Endothelial cell of umbilical vein (primary cell): ENCODE data around the gene EXD3.

ENCODE experiments used
- MYC ChIP-seq: IDR thresholded peaks from one replicate; pipeline ENCODE4 v1.6.1; 2011; ENCODE audit warnings: mild to moderate bottlenecking, low read depth, low read length
- POLR2AphosphoS5 ChIP-seq: IDR thresholded peaks from 2 replicates; pipeline ENCODE4 v1.6.1; 2012; ENCODE audit warnings: low read depth, mild to moderate bottlenecking, control low read depth, low read length, moderate library complexity; ENCODE audit not compliant: insufficient read depth
- TF ChIP-seq, protein P1 (sequence below), 2 donors: IDR thresholded peaks; 1 replicate in 1 of 2; 2 replicates in 1 of 2; pipeline ENCODE4 v1.5.1; 2011; ENCODE audit warnings: low read length in 2 of 2, mild to moderate bottlenecking in 2 of 2, moderate library complexity in 2 of 2, control low read depth in 1 of 2, inconsistent platforms in 1 of 2, low read depth in 1 of 2; ENCODE audit not compliant: insufficient read depth in 1 of 2; ENCODE audit errors: extremely low read depth in 1 of 2

DNA sequence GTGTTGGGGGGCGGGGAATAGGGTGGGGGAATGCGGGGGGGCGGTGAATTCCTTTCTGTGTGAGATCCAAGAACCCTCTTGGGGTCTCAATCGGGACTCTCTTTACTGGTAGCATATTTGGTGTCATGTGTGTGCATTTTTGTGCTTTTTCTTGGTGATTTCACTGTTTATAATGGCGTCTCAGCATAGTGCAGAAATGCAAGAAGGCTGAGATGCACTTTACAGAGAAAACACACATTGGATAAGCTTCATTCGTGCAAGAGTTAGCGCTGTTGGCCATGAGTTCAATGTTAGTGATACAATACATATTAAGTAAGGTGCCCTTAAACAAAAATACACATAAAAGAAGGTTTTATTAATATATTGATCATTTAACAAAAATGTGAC, 19.0 kb upstream of the EXD3 start:
- TF ChIP-seq, protein P1, sequence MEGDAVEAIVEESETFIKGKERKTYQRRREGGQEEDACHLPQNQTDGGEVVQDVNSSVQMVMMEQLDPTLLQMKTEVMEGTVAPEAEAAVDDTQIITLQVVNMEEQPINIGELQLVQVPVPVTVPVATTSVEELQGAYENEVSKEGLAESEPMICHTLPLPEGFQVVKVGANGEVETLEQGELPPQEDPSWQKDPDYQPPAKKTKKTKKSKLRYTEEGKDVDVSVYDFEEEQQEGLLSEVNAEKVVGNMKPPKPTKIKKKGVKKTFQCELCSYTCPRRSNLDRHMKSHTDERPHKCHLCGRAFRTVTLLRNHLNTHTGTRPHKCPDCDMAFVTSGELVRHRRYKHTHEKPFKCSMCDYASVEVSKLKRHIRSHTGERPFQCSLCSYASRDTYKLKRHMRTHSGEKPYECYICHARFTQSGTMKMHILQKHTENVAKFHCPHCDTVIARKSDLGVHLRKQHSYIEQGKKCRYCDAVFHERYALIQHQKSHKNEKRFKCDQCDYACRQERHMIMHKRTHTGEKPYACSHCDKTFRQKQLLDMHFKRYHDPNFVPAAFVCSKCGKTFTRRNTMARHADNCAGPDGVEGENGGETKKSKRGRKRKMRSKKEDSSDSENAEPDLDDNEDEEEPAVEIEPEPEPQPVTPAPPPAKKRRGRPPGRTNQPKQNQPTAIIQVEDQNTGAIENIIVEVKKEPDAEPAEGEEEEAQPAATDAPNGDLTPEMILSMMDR (IDR thresholded peaks at IDR 0.05; ENCODE audit: extremely low read depth in 1 of 2, insufficient read depth in 1 of 2, low read depth in 1 of 2, low read length in 2 of 2): no peak
- TF ChIP-seq MYC: no peak
- no peak for TF ChIP-seq POLR2AphosphoS5
